HepG2 (cell line): Measurements from ENCODE around the gene ZNF48. TPM values are rescaled to one million over a fixed set of nuclear protein-coding genes. Genes with fewer than 3 reads are reported as not detected.

ENCODE experiments used
- ATF5 ChIP-seq: sonication (generic); formaldehyde crosslinking; IDR thresholded peaks from 2 replicates; pipeline ENCODE4 v1.4.0; 2020; ENCODE audit warnings: mild to moderate bottlenecking, low read depth, missing genetic modification reagents
- ATF7-NPFF ChIP-seq: sonication (generic); formaldehyde crosslinking; IDR thresholded peaks from 2 replicates; pipeline ENCODE4 v1.8.1; 2023; ENCODE audit warnings: mild to moderate bottlenecking, low read depth, missing genetic modification reagents, moderate library complexity
- CCDC6 ChIP-seq: sonication (generic); formaldehyde crosslinking; IDR thresholded peaks from 2 replicates; pipeline ENCODE4 v1.8.1; 2022; ENCODE audit warnings: mild to moderate bottlenecking, missing genetic modification reagents, moderate library complexity
- CTCF ChIP-seq: sonication (generic); formaldehyde crosslinking; IDR thresholded peaks from 2 replicates; pipeline ENCODE4 v1.5.0; 2020; ENCODE audit warnings: mild to moderate bottlenecking, missing genetic modification reagents, moderate library complexity
- FIP1L1 ChIP-seq: fragments of 200-400 bp; formaldehyde crosslinking; IDR thresholded peaks from 2 replicates; pipeline ENCODE4 v1.6.1; 2018; ENCODE audit warnings: low read depth, mild to moderate bottlenecking, low read length, moderate library complexity, borderline replicate concordance; ENCODE audit not compliant: insufficient read depth
- ISX ChIP-seq: sonication (generic); formaldehyde crosslinking; conservative IDR thresholded peaks from 2 replicates; pipeline ENCODE4 v1.5.0; 2020; ENCODE audit warnings: missing genetic modification reagents
- KDM5A ChIP-seq: fragments of 200-600 bp; sonication (generic); IDR thresholded peaks from 2 replicates; pipeline ENCODE4 v1.7.0; 2018; ENCODE audit warnings: antibody characterized with exemption, mild to moderate bottlenecking, low read length, borderline replicate concordance
- MYC ChIP-seq: sonication (generic); formaldehyde crosslinking; IDR thresholded peaks from 2 replicates; pipeline ENCODE4 v1.9.0; 2021; ENCODE audit warnings: missing genetic modification reagents, borderline replicate concordance
- NCOA2 ChIP-seq: sonication (generic); formaldehyde crosslinking; IDR thresholded peaks from 2 replicates; pipeline ENCODE4 v1.8.0; 2022; ENCODE audit warnings: inconsistent platforms
- NFKBIZ ChIP-seq: IDR thresholded peaks from 2 replicates; pipeline ENCODE4 v1.6.1; 2018; ENCODE audit warnings: missing genetic modification reagents, missing compliant biosample characterization
- PAWR ChIP-seq: sonication (generic); formaldehyde crosslinking; IDR thresholded peaks from 2 replicates; pipeline ENCODE4 v1.4.0; 2020; ENCODE audit warnings: missing genetic modification reagents, mild to moderate bottlenecking, borderline replicate concordance
- PCBP2 ChIP-seq: fragments of 200-400 bp; formaldehyde crosslinking; optimal IDR thresholded peaks from 2 replicates; pipeline ENCODE3; 2018; ENCODE audit warnings: low read length, low read depth; ENCODE audit not compliant: poor library complexity, severe bottlenecking
- RXRA ChIP-seq: sonication (generic); formaldehyde crosslinking; IDR thresholded peaks from 2 replicates; pipeline ENCODE4 v1.5.1; 2020; ENCODE audit warnings: missing genetic modification reagents
- SOX6 ChIP-seq, 2 experiments: fragments of 450-650 bp in 1 of 2; sonication (generic) in 1 of 2; formaldehyde crosslinking in 1 of 2; IDR thresholded peaks; 2 replicates each; pipeline versions ENCODE4 v1.4.0 to v1.6.1; 2017 to 2020; ENCODE audit warnings: antibody characterized with exemption in 1 of 2, mild to moderate bottlenecking in 1 of 2, missing genetic modification reagents in 1 of 2
- TFAP4 ChIP-seq: sonication (generic); IDR thresholded peaks from 2 replicates; pipeline ENCODE4 v1.6.1; 2016; ENCODE audit warnings: low read depth, borderline replicate concordance
- ZBTB7A ChIP-seq: sonication (generic); formaldehyde crosslinking; IDR thresholded peaks from 2 replicates; pipeline ENCODE4 v1.8.0; 2022; ENCODE audit warnings: mild to moderate bottlenecking, missing genetic modification reagents
- ZKSCAN5 ChIP-seq: sonication (generic); formaldehyde crosslinking; IDR thresholded peaks from 2 replicates; pipeline ENCODE4 v1.5.1; 2020; ENCODE audit warnings: mild to moderate bottlenecking, missing genetic modification reagents
- ZNF317 ChIP-seq: sonication (generic); formaldehyde crosslinking; IDR thresholded peaks from 2 replicates; pipeline ENCODE4 v1.5.0; 2020; ENCODE audit warnings: mild to moderate bottlenecking, missing genetic modification reagents
- ZNF362 ChIP-seq: sonication (generic); formaldehyde crosslinking; IDR thresholded peaks from 2 replicates; pipeline ENCODE4 v1.4.0; 2020; ENCODE audit warnings: missing genetic modification reagents, mild to moderate bottlenecking, borderline replicate concordance
- ZNF552 ChIP-seq: sonication (generic); formaldehyde crosslinking; IDR thresholded peaks from 2 replicates; pipeline ENCODE4 v1.9.0; 2022; ENCODE audit warnings: missing genetic modification reagents, mild to moderate bottlenecking, borderline replicate concordance
- ZNF703 ChIP-seq: sonication (generic); formaldehyde crosslinking; IDR thresholded peaks from 2 replicates; pipeline ENCODE4 v1.5.1; 2020; ENCODE audit warnings: missing genetic modification reagents, mild to moderate bottlenecking, moderate library complexity, borderline replicate concordance
- ZNF784 ChIP-seq: sonication (generic); formaldehyde crosslinking; IDR thresholded peaks from 2 replicates; pipeline ENCODE4 v1.5.1; 2020; ENCODE audit warnings: missing genetic modification reagents, mild to moderate bottlenecking, borderline replicate concordance
- polyA plus RNA-seq, 8 experiments: library from polyadenylated mRNA; depleted of rRNA in 3 of 8; stranded (reverse) in 7 of 8; unstranded in 1 of 8; fragments of >200 nt; fragmentation: Illumina TruSeq in 4 of 8; extraction: Trizol in 4 of 8; gene quantifications; 2 replicates each; pipeline versions ENCODE4 v1.2.1 to v1.2.3, GENCODE V29; 2011 to 2016; ENCODE audit warnings: low read depth in 4 of 8, missing spikeins in 1 of 8, mixed read lengths in 1 of 8; ENCODE audit not compliant: insufficient read depth in 1 of 8
- total RNA-seq, 5 experiments: library from RNA; depleted of rRNA; stranded (reverse); fragments of >200 nt; fragmentation: Illumina TruSeq; extraction: Trizol; gene quantifications; 2 replicates each; pipeline ENCODE4 v1.2.3, GENCODE V29; 2016; ENCODE audit warnings: low read depth in 1 of 5

ZNF48 gene
- total and polyA plus RNA-seq, 2 of the 13 experiments (the other 11 are each of a cell fraction or from before 2014, with no cell fraction given) = 9.9 to 12.3 TPM

- peak; percentile 64; the same call in 1 of the 2 replicates for TF ChIP-seq TFAP4
- peak; percentile 53 for TF ChIP-seq ATF7-NPFF (CRISPR knock-in tag)
- TF ChIP-seq ZNF362 (CRISPR knock-in tag) = peak; percentile 74; the same call in 1 of the 2 replicates
- peak; percentile 93; the same call in 1 of the 2 replicates for TF ChIP-seq PAWR (CRISPR knock-in tag)
- TF ChIP-seq CCDC6 = 0 out of 2 replicates have a peak, but pooled peaks have one; percentile 78
- TF ChIP-seq KDM5A = peak; percentile 32; the same call in 1 of the 2 replicates
- peak; percentile 42 for TF ChIP-seq NCOA2 (CRISPR knock-in tag)
- TF ChIP-seq ZNF703 (CRISPR knock-in tag) = no peak
- TF ChIP-seq RXRA (CRISPR knock-in tag) = peak; percentile 66; the same call in 1 of the 2 replicates
- TF ChIP-seq FIP1L1 = peak; percentile 4; the same call in 1 of the 2 replicates
- TF ChIP-seq ZBTB7A (CRISPR knock-in tag) = peak; percentile 92
- peak; percentile 81; the same call in 1 of the 2 replicates for TF ChIP-seq NFKBIZ
- TF ChIP-seq ISX (CRISPR knock-in tag) = no peak
- peak; percentile 86 for TF ChIP-seq MYC (CRISPR knock-in tag)
- no peak for TF ChIP-seq SOX6 (IDR thresholded peaks at IDR 0.05)
- TF ChIP-seq SOX6 (CRISPR knock-in tag; IDR thresholded peaks at IDR 0.05) = peak; percentile 54
- peak; percentile 78; the same call in 1 of the 2 replicates for TF ChIP-seq ATF5 (CRISPR knock-in tag)
- TF ChIP-seq ZKSCAN5 (CRISPR knock-in tag) = peak; percentile 87
- no peak; the same call in 1 of the 2 replicates for TF ChIP-seq ZNF784
- TF ChIP-seq PCBP2 = peak; percentile 71
- peak; percentile 53 for TF ChIP-seq CTCF (CRISPR knock-in tag)
- TF ChIP-seq ZNF317 (CRISPR knock-in tag) = peak; percentile 67
- TF ChIP-seq ZNF552 (CRISPR knock-in tag) = peak; percentile 65; the same call in 1 of the 2 replicates
These were observed 16.7 kb upstream of the ZNF48 start (continued) for GRCh38 chr16:30378236-30379157.
